PC-3 (cell line): Measurements from ENCODE around the gene BRAT1. TPM values are rescaled to one million over a fixed set of nuclear protein-coding genes. Genes with fewer than 3 reads are reported as not detected.

Experiments used
- ATAC-seq: fragments of 200-7000 bp; cut with Tn5 transposase; 2 replicates; pipeline ENCODE4 v1.9.1; 2020; ENCODE audit warnings: mild to moderate bottlenecking, moderate library complexity
- BruUV-seq: library from RNA; stranded (reverse); fragments of 400-500 nt; replicated peaks from 2 replicates; lab custom pipeline; 2021; lab: Mats Ljungman, UMichigan
- CTCF ChIA-PET: fragments of 300-600 bp; sonication (Branson Sonifier 250); formaldehyde crosslinking; loops from one replicate; lab custom pipeline; 2022; ENCODE audit warnings: antibody characterized with exemption; lab: Charles Lee
- POLR2A ChIA-PET: fragments of 300-600 bp; sonication (Branson Sonifier 250); formaldehyde crosslinking; loops from one replicate; lab custom pipeline; 2022; ENCODE audit warnings: antibody characterized with exemption; ENCODE audit not compliant: unreplicated experiment; lab: Charles Lee
- DNase-seq: peaks from one replicate; pipeline ENCODE4 v3.0.0-alpha.2; 2015
- H2AFZ ChIP-seq: fragments of 300-600 bp; sonication (generic); 2 replicates; pipeline ENCODE4 v1.6.0; 2016; ENCODE audit warnings: antibody characterized with exemption, low read length
- H3F3A ChIP-seq: fragments of 300-600 bp; sonication (generic); one replicate; pipeline ENCODE4 v1.6.0; 2017; ENCODE audit warnings: antibody characterized with exemption, low read length, control low read depth, mild to moderate bottlenecking; ENCODE audit not compliant: unreplicated experiment
- H3K27ac ChIP-seq: fragments of 300-600 bp; sonication (generic); 2 replicates; pipeline ENCODE4 v1.5.1; 2016; ENCODE audit warnings: mild to moderate bottlenecking, low read length
- H3K27me3 ChIP-seq: fragments of 300-600 bp; sonication (generic); 2 replicates; pipeline ENCODE4 v1.6.1; 2016; ENCODE audit warnings: low read length, mixed read lengths
- H3K36me3 ChIP-seq: fragments of 300-600 bp; sonication (generic); 2 replicates; pipeline ENCODE4 v1.6.1; 2016; ENCODE audit warnings: low read depth, mixed run types, low read length, mixed read lengths
- H3K4me1 ChIP-seq: fragments of 300-600 bp; sonication (generic); 2 replicates; pipeline ENCODE4 v1.5.1; 2016; ENCODE audit warnings: low read length; ENCODE audit not compliant: insufficient read depth
- H3K4me2 ChIP-seq: fragments of 300-600 bp; sonication (generic); 2 replicates; pipeline ENCODE4 v1.6.0; 2016; ENCODE audit warnings: low read length
- H3K4me3 ChIP-seq: fragments of 300-600 bp; sonication (generic); 2 replicates; pipeline ENCODE4 v1.5.1; 2016; ENCODE audit warnings: mild to moderate bottlenecking, low read length, mixed read lengths
- H3K79me2 ChIP-seq: fragments of 300-600 bp; sonication (generic); 2 replicates; pipeline ENCODE4 v1.6.1; 2017; ENCODE audit warnings: low read length, mixed read lengths
- H3K9ac ChIP-seq: fragments of 300-600 bp; sonication (generic); 2 replicates; pipeline ENCODE4 v1.6.0; 2016; ENCODE audit warnings: mild to moderate bottlenecking, low read length
- H3K9me2 ChIP-seq: fragments of 300-600 bp; sonication (generic); replicated peaks from 2 replicates; pipeline ENCODE4 v1.6.1; 2016; ENCODE audit warnings: mixed run types, low read length, mixed read lengths
- H3K9me3 ChIP-seq: fragments of 300-600 bp; sonication (generic); 2 replicates; pipeline ENCODE4 v1.6.1; 2016; ENCODE audit warnings: low read length, mixed read lengths
- H4K20me1 ChIP-seq: fragments of 300-600 bp; sonication (generic); 2 replicates; pipeline ENCODE4 v1.6.1; 2016; ENCODE audit warnings: low read length, mixed read lengths
- CTCF ChIP-seq: fragments of 300-600 bp; sonication (generic); conservative IDR thresholded peaks from 2 replicates; pipeline ENCODE4 v1.5.1; 2017; ENCODE audit warnings: antibody characterized with exemption, low read depth, mild to moderate bottlenecking, low read length
- EZH2 ChIP-seq: fragments of 300-600 bp; sonication (generic); IDR thresholded peaks from one replicate; pipeline ENCODE4 v1.6.1; 2017; ENCODE audit warnings: antibody characterized with exemption, mild to moderate bottlenecking, low read length; ENCODE audit not compliant: unreplicated experiment
- EZH2phosphoT487 ChIP-seq: fragments of 300-600 bp; sonication (generic); IDR thresholded peaks from 2 replicates; pipeline ENCODE4 v1.6.1; 2018; ENCODE audit warnings: mild to moderate bottlenecking, antibody characterized with exemption, low read length, borderline replicate concordance
- intact Hi-C: fragments of 100-400 bp; cut with micrococcal nuclease; formaldehyde crosslinking; loops from 2 replicates; pipeline ENCODE4 v1.9.0; 2023
- total RNA-seq: library from RNA; depleted of rRNA; stranded (reverse); fragments of >200 nt; gene quantifications from 2 replicates; pipeline ENCODE4 v1.2.3, GENCODE V29; 2014

Gene BRAT1
- total RNA-seq, 1 experiment from 2014 or later, result 65.2 TPM

GRCh38 chr7:2601907-2602306 lies 46.6 kb upstream of the BRAT1 start:
- no peaks in the 10 kb centered on the region for H3K9me3 ChIP-seq
- no peak overlapping the region for H3K4me2 ChIP-seq
- DNase-seq, result no peak
- no peaks in the 10 kb centered on the region for H3K9me2 ChIP-seq
- intact Hi-C loops, result no loop called here
- H3K36me3 ChIP-seq, result 0 out of 2 replicates have a peak, but pooled peaks cover 5% of the 10 kb centered on the region
- no peak for ATAC-seq
- no peaks in the 10 kb centered on the region for H3F3A ChIP-seq
- no TSS peak for BruUV-seq
- H3K9ac ChIP-seq, result no peak overlapping the region
- POLR2A ChIA-PET, result no interaction called here
- no peaks in the 10 kb centered on the region for H3K27me3 ChIP-seq
- TF ChIP-seq CTCF (no peak), EZH2phosphoT487 (no peak), EZH2 (no peak)
- no peak overlapping the region for H3K27ac ChIP-seq
- H3K4me3 ChIP-seq, result no peak overlapping the region
- CTCF ChIA-PET, result no interaction called here
- H2AFZ ChIP-seq, result no peak overlapping the region
- H3K79me2 ChIP-seq, result no peaks in the 10 kb centered on the region
- no peaks in the 10 kb centered on the region for H4K20me1 ChIP-seq
- peaks cover 12% of the 10 kb centered on the region for H3K4me1 ChIP-seq

GRCh38 chr7:2601065-2601464 lies 45.7 kb upstream of the BRAT1 start:
- TF ChIP-seq EZH2, result no peak
- no peak for TF ChIP-seq CTCF
- TF ChIP-seq EZH2phosphoT487, result no peak
- POLR2A ChIA-PET, result no interaction called here

GRCh38 chr7:2598154-2598823 lies 43.0 kb upstream of the BRAT1 start:
- ChIA-PET CTCF (no interaction called here), POLR2A (no interaction called here)
- H3F3A ChIP-seq, result no peaks in the 10 kb centered on the region
- no peak overlapping the region for H3K27ac ChIP-seq
- H2AFZ ChIP-seq, result no peak overlapping the region
- no peaks in the 10 kb centered on the region for H4K20me1 ChIP-seq
- no peaks in the 10 kb centered on the region for H3K79me2 ChIP-seq
- H3K9me3 ChIP-seq, result no peaks in the 10 kb centered on the region
- no peak for TF ChIP-seq EZH2phosphoT487
- TF ChIP-seq EZH2, result no peak
- TF ChIP-seq CTCF, result no peak
- H3K36me3 ChIP-seq, result 0 out of 2 replicates have a peak, but pooled peaks cover 5% of the 10 kb centered on the region
- no peak overlapping the region for H3K4me2 ChIP-seq
- H3K9ac ChIP-seq, result no peak overlapping the region
- peaks cover 12% of the 10 kb centered on the region for H3K4me1 ChIP-seq
- intact Hi-C loops, result no loop called here
- H3K4me3 ChIP-seq, result no peak overlapping the region
- BruUV-seq, result no TSS peak
- DNase-seq (no peak), ATAC-seq (no peak)
- H3K27me3 ChIP-seq, result no peaks in the 10 kb centered on the region
- no peaks in the 10 kb centered on the region for H3K9me2 ChIP-seq

More at GRCh38 chr7:2601065-2601464, 45.7 kb upstream of the BRAT1 start:
- Histone ChIP-seq H3F3A (no peaks in the 10 kb centered on the region), H3K4me3 (no peak overlapping the region), H3K4me1 (peaks cover 12% of the 10 kb centered on the region), H3K4me2 (no peak overlapping the region), H3K36me3 (0 out of 2 replicates have a peak, but pooled peaks cover 5% of the 10 kb centered on the region), H3K27me3 (no peaks in the 10 kb centered on the region), H3K79me2 (no peaks in the 10 kb centered on the region), H2AFZ (no peak overlapping the region), H4K20me1 (no peaks in the 10 kb centered on the region), H3K27ac (no peak overlapping the region), H3K9me3 (no peaks in the 10 kb centered on the region), H3K9me2 (no peaks in the 10 kb centered on the region), H3K9ac (no peak overlapping the region)
- DNase-seq (no peak), ATAC-seq (no peak)
- intact Hi-C loops, result no loop called here
- CTCF ChIA-PET, result no interaction called here
- no TSS peak for BruUV-seq
